Activated CD4-positive, alpha-beta T cell treated with anti-CD3 and anti-CD28 coated beads for 48 hours (primary cell): Measurements from ENCODE around the gene FBN3.
"Not testable (repeated sequence)": the region's sequence is repeated elsewhere in the genome, so short reads cannot be mapped to it uniquely, and the experiment has no call there.

Experiments
- DNase-seq: peaks from one replicate; pipeline ENCODE4 v3.0.0-alpha.2; 2020

FBN3 gene

GRCh38 chr19:8115805-8116396, 33.5 kb downstream of the FBN3 start:
- no peak for DNase-seq

GRCh38 chr19:8113017-8113416, 36.4 kb downstream of the FBN3 start:
- no peak for DNase-seq

- no peak for DNase-seq
Measured at GRCh38 chr19:8111376-8111775, 38.0 kb downstream of the FBN3 start.

DNA sequence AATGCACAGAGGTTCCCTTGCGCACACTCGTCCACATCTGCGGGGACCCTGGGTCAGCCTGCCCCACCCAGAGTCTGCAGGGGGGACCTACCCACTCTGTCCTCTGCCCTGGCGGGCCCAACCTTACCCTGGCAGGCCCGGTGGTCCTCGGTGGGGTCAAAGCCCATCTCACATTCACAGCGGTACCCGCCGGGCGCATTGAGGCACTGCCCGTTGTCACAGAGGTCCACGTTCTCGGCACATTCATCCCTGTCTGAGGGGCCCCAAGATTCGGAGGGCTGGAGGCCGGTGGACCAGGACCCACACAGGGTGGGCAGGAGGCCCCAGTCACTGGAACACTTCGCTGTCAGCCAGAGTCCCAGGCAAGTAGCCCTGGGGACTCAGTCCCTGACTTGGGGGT, 38.5 kb downstream of the FBN3 start:
- no peak for DNase-seq

DNA sequence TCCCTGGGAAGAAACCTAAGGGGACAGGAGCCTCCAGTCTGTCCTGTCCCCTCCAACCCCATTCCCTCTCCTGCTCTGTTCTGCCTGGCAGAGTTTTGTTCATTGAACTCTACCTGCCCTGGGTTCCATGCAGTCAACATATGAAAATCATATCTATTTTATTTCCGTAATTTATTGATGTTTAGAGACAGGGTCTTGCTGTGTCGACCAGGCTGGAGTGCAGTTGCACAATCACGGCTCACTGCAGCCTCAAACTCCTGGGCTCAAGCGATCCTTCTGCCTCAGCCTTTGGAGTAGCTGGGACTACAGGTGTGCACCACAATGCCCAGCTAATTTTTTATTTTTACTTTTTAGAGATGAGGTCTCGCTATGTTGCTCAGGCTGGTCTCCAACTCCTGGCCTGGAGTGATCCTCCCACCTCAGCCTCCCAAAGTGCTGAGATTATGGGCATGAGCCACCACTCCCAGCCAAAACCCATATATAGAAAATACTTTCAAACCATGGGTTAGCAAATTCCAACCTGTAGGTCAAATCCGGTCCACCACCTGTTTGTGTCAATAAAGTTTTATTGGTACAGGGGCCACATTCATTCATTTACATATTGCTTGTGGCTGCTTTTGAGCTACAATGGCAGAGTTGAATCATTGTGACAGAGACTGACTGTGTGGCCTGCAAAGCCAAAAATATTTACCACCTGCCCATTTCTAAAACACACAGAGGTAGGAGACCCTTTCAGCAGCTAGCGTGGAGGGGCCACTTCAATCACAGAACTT, 39.3 kb downstream of the FBN3 start:
- DNase-seq: no peak

GRCh38 chr19:8109455-8109854, 39.9 kb downstream of the FBN3 start:
- no peak for DNase-seq

DNA sequence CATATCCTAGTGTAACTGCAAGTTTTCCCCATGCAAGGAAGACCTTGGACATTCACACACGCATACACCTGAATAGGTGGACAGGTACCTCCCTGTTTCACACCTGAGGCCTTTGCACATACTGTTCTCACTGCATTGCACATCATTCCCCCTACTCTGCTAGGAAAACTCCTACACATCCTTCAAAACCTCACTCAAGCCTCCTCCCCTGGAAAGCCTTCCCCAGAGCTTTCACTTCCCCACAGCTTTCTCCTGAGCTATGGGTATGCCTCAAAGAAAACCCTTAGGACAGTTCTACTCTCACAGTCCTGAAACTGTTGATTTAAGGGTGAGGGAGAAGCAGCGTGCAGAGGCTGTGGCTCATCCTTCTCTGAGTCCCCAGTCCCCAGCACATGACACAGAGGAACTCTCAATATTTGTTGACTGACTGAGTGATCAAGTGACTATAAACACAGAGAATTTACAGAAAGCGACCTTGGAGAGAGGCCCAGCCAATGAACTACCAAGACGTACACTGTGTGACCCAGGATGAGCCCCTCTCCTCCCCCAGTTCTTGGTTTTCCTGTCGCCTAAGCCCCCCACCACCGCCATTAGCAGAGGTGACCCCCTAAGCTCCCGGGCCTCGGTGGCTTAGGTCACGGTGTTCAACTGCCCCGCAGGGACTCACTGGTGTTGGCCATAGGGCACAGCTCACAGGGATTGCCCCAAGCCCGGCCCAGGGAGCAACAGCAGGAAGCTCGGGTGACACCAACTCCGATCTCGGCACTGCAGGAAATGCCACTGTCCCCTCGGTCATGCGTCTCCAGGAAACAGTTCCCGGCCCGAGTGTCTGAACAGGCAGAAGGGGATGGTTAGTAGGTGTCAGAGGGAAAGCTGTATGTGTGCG, 40.6 kb downstream of the FBN3 start:
- no peak for DNase-seq

GRCh38 chr19:8107301-8107903, 42.0 kb downstream of the FBN3 start:
- DNase-seq: no peak

DNA sequence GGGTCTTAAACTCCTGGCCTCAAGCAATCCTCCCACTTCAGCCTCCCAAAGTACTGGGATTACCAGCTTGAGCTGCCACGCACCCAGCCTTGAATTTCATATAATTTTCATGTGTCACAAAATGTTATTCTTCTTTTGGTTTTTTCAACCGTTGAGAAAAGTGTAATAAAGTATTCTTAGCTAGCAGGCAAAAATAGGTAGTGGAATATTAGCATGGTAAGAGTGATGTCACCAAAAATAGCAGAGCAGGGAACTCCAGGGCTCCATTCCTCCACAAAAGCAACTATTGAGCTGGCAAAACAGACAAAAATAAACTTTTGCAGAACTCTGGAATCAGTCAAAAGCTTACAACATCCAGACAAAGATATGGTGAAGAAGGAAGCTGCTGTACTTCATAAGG, 43.9 kb downstream of the FBN3 start:
- DNase-seq: no peak

DNA sequence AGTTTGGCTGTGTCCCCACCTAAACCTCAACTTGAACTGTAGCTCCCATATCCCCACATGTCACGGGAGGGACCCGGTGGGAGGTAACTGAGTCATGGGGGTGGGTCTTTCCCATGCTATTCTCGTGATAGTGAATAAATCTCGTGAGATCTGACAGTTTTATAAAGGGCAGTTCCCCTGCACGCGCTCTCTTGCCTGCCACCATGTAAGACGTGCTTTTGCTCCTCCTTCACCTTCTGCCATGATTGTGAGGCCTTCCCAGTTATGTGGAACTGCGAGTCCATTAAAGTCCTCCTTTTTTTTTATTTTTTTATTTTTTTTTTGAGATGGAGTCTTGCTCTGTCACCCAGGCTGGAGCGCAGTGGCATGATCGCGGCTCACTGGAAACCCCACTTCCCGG, 47.5 kb downstream of the FBN3 start:
- DNase-seq: not testable (repeated sequence)

- DNase-seq: no peak
Measured at GRCh38 chr19:8101311-8101710, 48.1 kb downstream of the FBN3 start.

GRCh38 chr19:8097681-8098567, 51.5 kb downstream of the FBN3 start:
- no peak for DNase-seq

- DNase-seq: no peak
Measured at GRCh38 chr19:8097198-8097597, 52.2 kb downstream of the FBN3 start.

- no peak for DNase-seq
Measured at GRCh38 chr19:8096071-8096470, 53.3 kb downstream of the FBN3 start.

DNA sequence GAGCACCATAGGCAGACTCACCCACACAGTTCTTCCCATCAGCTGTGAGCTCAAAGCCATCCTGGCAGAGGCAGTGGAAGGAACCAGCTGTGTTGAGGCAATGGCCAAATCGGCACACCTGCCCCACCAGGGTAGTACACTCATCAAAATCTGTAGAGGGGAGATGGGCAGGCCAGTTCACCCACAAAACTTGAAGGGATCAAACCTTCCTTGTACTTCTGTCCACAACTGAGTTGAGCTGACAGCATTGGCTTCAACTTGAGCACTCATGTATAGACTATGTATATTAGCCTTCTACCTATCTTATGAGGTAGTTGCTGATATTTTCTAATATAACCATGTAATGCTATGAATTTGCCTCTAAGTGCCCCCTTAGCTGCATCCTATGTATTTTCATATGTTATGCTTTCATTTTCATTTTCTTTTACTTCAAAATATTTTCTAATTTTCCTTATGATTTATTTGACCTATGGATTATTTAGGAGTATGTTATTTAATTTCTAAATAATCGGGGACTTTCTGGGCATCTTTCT, 54.0 kb downstream of the FBN3 start:
- no peak for DNase-seq

- no peak for DNase-seq
Measured at GRCh38 chr19:8094336-8094735, 55.1 kb downstream of the FBN3 start.

DNA sequence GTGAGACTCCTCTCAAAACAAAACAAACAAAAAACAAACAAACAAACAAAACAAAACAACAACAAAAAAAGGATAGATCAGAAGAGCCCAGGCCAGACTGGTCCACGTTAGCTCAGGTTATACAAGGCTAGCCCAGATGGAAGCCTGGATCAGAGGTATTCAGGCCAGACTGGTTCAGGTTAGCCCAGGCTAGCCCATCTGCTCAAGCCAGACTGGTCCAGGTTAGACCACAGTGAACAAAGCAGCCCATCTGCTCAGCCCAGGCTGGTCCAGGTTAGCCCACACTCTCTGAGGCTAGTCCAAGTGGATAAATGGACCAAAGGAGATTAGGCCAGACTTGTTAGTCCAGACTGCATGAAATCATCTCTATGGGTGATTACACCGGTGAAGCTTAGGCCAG, 55.7 kb downstream of the FBN3 start:
- no peak for DNase-seq

DNA sequence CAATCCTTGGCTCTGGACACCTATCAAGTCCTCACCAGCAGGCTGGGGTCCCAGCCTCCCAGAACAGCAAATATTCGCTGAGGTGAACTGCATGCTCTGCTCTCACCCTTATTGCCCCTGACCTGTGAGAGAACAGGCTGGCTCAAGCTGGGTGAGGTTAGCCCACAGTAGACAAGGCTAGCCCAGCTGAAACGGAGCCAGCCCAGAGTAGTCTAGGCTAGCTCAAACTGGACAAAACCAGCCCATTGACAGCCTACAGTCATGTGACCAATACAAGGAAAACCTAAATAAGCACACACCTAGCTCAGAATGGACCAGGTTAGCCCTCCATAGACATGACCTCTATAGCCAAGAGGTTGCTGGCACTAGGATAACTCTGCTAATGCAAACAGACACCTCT, 58.4 kb downstream of the FBN3 start:
- no peak for DNase-seq

- peak; percentile 13 for DNase-seq
Measured at GRCh38 chr19:8089664-8090601, 59.5 kb downstream of the FBN3 start.

GRCh38 chr19:8088752-8089663, 60.4 kb downstream of the FBN3 start:
- DNase-seq: no peak
